DND-41 (cell line): ENCODE results near the gene SCUBE1.
"Not testable (repeated sequence)": the region's sequence is repeated elsewhere in the genome, so short reads cannot be mapped to it uniquely, and the experiment has no call there.

ENCODE experiments used
- ATAC-seq: fragments of 200-7000 bp; cut with Tn5 transposase; 3 replicates; pipeline ENCODE4 v1.9.1; 2021; ENCODE audit warnings: low read depth; ENCODE audit not compliant: insufficient read depth
- DNase-seq: peaks from one replicate; pipeline ENCODE4 v3.0.0-alpha.2; 2020
- H2AFZ ChIP-seq: 2 replicates; pipeline ENCODE4 v1.6.0; 2012; ENCODE audit warnings: low read depth, low read length
- H3K27ac ChIP-seq: 2 replicates; pipeline ENCODE4 v1.5.1; 2012; ENCODE audit warnings: low read length, inconsistent platforms
- H3K27me3 ChIP-seq: fragments of 200-600 bp; sonication (generic); 2 replicates; pipeline ENCODE4 v1.6.0; 2012; ENCODE audit warnings: low read length, mild to moderate bottlenecking, inconsistent platforms; ENCODE audit not compliant: insufficient read depth, poor library complexity
- H3K36me3 ChIP-seq: 2 replicates; pipeline ENCODE4 v1.5.1; 2012; ENCODE audit warnings: low read length, inconsistent platforms; ENCODE audit not compliant: insufficient read depth
- H3K4me1 ChIP-seq: 2 replicates; pipeline ENCODE4 v1.5.1; 2012; ENCODE audit warnings: mild to moderate bottlenecking, low read length; ENCODE audit not compliant: insufficient read depth
- H3K4me2 ChIP-seq: 2 replicates; pipeline ENCODE4 v1.6.0; 2012; ENCODE audit warnings: mild to moderate bottlenecking, moderate library complexity, low read length, inconsistent platforms; ENCODE audit not compliant: insufficient read depth
- H3K4me3 ChIP-seq, 2 experiments: fragments of 200-600 bp in 1 of 2; shearing (Covaris generic) in 1 of 2; 2 replicates each; pipeline ENCODE4 v1.5.1; 2012 to 2016; ENCODE audit warnings: inconsistent platforms in 2 of 2, low read length in 2 of 2, mild to moderate bottlenecking in 2 of 2, low read depth in 1 of 2, moderate library complexity in 1 of 2
- H3K79me2 ChIP-seq: 2 replicates; pipeline ENCODE4 v1.6.0; 2012; ENCODE audit warnings: low read length, inconsistent platforms; ENCODE audit not compliant: insufficient read depth
- H3K9ac ChIP-seq: 2 replicates; pipeline ENCODE4 v1.6.0; 2012; ENCODE audit warnings: low read depth, mild to moderate bottlenecking, inconsistent platforms, low read length, moderate library complexity
- H3K9me3 ChIP-seq: 2 replicates; pipeline ENCODE4 v1.5.1; 2012; ENCODE audit warnings: low read length, moderate library complexity, mild to moderate bottlenecking, inconsistent platforms; ENCODE audit not compliant: insufficient read depth, severe bottlenecking
- H4K20me1 ChIP-seq: 2 replicates; pipeline ENCODE4 v1.6.0; 2012; ENCODE audit warnings: low read length; ENCODE audit not compliant: insufficient read depth
- CTCF ChIP-seq: IDR thresholded peaks from 2 replicates; pipeline ENCODE4 v1.5.1; 2012; ENCODE audit warnings: borderline replicate concordance, low read length, moderate library complexity, mild to moderate bottlenecking; ENCODE audit not compliant: poor library complexity, severe bottlenecking; ENCODE audit errors: extremely low read depth
- EZH2 ChIP-seq: IDR thresholded peaks from 3 replicates; pipeline ENCODE4 v1.6.1; 2012; ENCODE audit warnings: borderline replicate concordance, low read depth, mild to moderate bottlenecking, moderate library complexity, low read length, inconsistent platforms; ENCODE audit not compliant: severe bottlenecking

SCUBE1 gene

GRCh38 chr22:43360576-43360975 lies 17.4 kb upstream of the SCUBE1 start:
- TF ChIP-seq CTCF (no peak), EZH2 (no peak)
- Histone ChIP-seq H4K20me1 (peaks cover 3% of the 10 kb centered on the region; the same call in 1 of the 2 replicates), H3K4me1 (no peaks in the 10 kb centered on the region), H3K36me3 (no peaks in the 10 kb centered on the region), H3K9ac (no peak overlapping the region), H3K79me2 (no peaks in the 10 kb centered on the region), H3K27me3 (no peaks in the 10 kb centered on the region), H3K4me3 (no peak overlapping the region), H3K27ac (no peak overlapping the region), H2AFZ (no peak overlapping the region), H3K9me3 (no peaks in the 10 kb centered on the region), H3K4me2 (no peak overlapping the region)
- no peak for ATAC-seq
- DNase-seq: no peak

GRCh38 chr22:43356881-43357280 lies 13.7 kb upstream of the SCUBE1 start:
- TF ChIP-seq EZH2: no peak
- no peak for TF ChIP-seq CTCF
- no peak overlapping the region for H3K9ac ChIP-seq
- no peaks in the 10 kb centered on the region for H3K4me1 ChIP-seq
- H3K9me3 ChIP-seq: no peaks in the 10 kb centered on the region
- no peak for ATAC-seq
- H3K36me3 ChIP-seq: no peaks in the 10 kb centered on the region
- peaks cover 3% of the 10 kb centered on the region; the same call in 1 of the 2 replicates for H4K20me1 ChIP-seq
- H3K27me3 ChIP-seq: peaks cover 3% of the 10 kb centered on the region
- no peak overlapping the region for H3K4me2 ChIP-seq
- no peak overlapping the region for H2AFZ ChIP-seq
- no peaks in the 10 kb centered on the region for H3K79me2 ChIP-seq
- DNase-seq: no peak
- no peak overlapping the region for H3K27ac ChIP-seq
- no peak overlapping the region for H3K4me3 ChIP-seq

GRCh38 chr22:43355688-43356087 lies 12.5 kb upstream of the SCUBE1 start:
- not testable (repeated sequence) for H3K9ac ChIP-seq, H3K4me1 ChIP-seq, H3K4me3 ChIP-seq, H3K27ac ChIP-seq, H3K9me3 ChIP-seq, ATAC-seq, H2AFZ ChIP-seq, H4K20me1 ChIP-seq, H3K79me2 ChIP-seq, H3K27me3 ChIP-seq, DNase-seq, H3K36me3 ChIP-seq, H3K4me2 ChIP-seq

GRCh38 chr22:43351966-43352345 lies 8.8 kb upstream of the SCUBE1 start:
- Histone ChIP-seq H3K79me2 (no peaks in the 10 kb centered on the region), H2AFZ (no peak overlapping the region), H3K9ac (no peak overlapping the region), H3K36me3 (no peaks in the 10 kb centered on the region), H3K4me1 (no peaks in the 10 kb centered on the region), H4K20me1 (peaks cover 8% of the 10 kb centered on the region; the same call in 1 of the 2 replicates), H3K27ac (no peak overlapping the region), H3K4me3 (no peak overlapping the region), H3K4me2 (no peak overlapping the region), H3K27me3 (peaks cover 10% of the 10 kb centered on the region), H3K9me3 (no peaks in the 10 kb centered on the region)
- ATAC-seq: no peak
- DNase-seq: no peak
- no peak for TF ChIP-seq EZH2
- no peak for TF ChIP-seq CTCF
